GM18858 (cell line): Measurements from ENCODE around the gene TMEM100.
"Not testable (repeated sequence)": the region's sequence is repeated elsewhere in the genome, so short reads cannot be mapped to it uniquely, and the experiment has no call there.

Experiments
- ATAC-seq: cut with Tn5 transposase; IDR thresholded peaks from one replicate; pipeline ENCODE4 v1.9.1; 2021; ENCODE audit not compliant: unreplicated experiment

TMEM100 gene

DNA sequence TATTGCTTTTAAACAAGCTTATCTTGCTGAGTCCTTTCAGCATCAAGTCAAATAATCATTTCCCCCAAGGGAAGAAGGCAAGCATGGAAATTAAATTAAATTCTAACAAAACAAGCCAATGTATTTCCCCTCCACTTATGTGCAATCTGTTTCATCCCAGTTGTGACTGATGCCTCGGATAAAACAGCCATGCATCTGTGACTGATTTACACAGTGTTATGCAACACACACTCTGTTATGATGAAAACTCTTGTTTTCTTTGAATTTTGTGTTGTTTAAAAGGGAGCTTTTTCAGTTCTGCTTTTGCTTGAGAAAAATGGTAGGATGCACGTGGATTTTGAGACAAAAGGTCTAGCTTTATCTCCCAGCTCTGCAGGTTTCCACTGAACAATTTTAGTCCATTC lies 32.6 kb downstream of the TMEM100 start:
- ATAC-seq: no peak

DNA sequence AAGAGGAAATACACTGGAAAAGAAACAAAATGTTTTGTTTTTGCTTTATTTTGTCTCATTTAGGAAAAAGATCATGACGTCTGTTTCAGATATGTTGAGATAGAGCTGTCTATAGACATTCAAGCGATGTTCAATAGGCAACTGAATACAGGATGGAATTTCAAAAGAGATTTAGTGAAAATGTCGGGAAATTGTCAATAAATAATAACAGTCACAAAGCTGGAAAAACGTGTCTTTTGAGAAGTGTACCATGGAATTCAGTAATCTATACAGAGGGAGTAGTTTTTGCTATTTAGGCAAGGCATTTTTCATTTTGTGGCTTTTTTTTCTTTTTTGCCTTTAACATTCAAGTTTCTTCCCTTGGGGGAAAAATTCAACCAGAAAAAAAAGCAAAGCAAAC lies 33.0 kb downstream of the TMEM100 start:
- ATAC-seq: no peak

DNA sequence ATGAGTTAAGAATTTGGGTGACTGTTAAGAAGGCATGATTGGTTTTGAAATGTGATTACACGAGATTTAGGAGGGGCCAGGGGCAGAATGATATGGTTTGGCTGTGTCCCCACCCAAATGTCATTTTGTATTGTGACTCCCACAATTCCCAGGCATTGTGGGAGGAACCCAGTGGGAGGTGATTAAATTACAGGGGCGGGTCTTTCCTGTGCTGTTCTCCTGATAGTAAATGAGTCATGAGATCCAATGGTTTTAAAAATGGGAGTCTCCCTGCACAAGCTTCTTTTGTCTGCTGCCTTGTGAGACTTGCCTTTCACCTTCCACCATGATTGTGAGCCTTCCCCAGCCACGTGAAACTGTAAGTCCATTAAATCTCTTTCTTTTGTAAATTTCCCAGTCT lies 34.6 kb downstream of the TMEM100 start:
- no peak for ATAC-seq

DNA sequence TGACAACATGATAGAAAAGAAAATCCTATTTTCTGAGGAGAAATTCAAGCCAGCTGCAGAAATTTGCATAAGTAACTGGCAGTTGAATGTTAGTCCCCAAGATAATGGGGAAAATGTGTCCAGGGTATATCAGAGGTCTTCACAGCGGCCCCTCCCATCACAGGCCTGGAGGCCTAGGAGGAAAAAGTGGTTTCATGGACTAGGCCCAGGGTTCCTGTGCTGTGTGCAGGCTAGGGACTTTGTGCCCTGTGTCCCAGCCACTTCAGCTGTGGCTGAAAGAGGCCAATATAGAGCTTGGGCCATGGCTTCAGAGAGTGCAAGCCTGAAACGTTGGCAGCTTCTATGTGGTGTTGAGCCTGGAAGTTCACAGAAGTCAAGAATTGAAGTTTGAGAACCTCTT lies 35.6 kb downstream of the TMEM100 start:
- ATAC-seq: no peak

DNA sequence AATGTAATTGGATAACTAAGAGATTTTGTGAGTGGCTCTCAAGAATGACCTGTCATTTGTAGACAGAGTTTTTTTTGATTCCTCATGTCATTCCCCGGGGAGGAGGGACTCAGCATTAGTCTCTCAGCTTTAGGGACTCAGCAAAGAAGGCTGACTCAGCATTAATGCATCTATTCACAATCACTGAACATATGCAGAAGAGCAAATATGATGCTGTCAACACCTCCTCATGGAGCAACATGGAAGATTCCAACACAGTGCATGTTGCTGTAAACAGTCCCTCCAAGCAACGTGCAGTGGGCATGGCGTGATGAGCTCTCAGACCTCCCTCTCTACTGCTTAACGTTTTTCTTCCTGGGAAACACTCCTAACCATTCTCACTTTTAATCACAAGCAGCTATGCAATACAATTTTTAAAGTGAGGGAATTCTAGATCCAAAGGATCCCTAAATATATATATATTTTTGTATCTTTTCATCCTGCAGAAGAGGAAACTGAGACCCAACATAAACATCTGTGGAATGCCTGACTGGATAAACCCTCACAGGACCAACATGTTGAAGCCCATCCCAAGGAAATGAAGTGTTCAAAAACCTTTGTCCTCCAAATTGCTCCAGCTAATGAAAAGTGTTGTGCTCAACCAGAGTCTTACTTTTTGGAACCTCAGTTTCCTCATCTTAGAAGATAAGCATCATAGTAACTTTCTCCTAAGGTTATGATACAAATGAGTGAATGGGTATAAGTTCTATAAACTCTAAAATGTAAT lies 38.9 kb downstream of the TMEM100 start:
- ATAC-seq: no peak

DNA sequence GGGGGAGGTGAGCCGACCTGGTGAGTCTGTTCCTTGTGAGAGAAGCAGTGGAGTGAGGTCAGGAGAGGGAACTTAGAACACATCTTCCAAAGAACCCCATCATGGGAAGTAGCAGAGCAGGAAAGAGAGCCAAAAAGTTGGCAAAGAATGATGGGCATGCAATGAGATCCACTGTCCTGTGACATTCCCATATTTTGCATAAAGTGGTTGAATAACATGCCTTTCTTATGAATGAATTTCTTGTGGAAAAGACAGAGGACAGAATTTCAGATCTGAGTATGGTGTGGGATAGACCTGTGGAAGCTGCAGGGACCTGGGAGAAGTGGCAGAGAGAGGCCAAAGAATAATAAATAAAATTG lies 41.3 kb downstream of the TMEM100 start:
- ATAC-seq: no peak

DNA sequence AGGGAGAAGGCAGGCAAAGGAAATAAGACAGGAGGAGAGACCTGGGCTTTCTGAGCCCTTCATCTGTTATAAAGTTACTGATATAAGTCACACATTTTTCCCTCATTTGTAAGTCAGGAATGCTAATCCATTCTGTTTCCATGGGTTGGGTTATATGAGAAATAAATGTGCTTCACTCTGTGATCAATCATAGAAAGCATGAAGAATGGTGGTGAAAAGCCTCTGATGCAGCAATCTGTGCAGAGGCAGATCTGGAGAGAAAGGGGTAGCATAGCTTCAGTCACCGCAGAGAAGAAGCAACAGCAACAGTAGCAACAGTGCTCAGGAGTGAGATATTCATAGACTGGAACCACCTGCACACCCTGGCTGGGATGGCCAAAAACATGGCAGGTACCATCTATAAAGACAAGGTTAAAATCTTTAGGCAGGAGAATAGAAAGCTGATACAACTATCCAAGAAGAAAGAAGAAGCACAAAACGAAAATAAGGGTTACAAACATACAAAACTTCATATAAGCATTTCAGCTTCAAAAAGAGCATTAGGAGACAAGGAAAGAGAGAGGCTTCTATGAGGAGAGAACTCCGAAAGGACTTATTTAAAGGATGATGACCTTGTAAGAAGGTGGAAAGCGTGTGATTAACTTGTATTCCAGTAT lies 41.9 kb downstream of the TMEM100 start:
- ATAC-seq: no peak

DNA sequence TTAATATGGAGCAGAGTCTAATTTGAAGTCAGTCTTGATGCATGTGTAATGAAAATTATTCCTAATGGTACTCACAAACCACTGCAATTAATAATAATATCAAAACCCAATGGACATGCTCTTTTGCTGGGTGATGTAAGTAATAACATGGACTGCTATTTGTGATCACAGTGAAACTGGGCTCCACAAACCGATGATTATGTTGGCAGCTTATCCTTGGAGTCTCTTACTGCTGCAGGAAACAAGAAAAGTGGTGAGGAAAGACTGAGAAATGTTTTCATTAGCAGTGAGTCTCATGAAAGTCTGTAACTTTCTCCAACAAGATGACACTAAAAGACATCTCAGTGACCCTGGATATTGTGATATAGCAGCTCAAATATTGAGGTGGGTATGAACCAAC lies 45.2 kb downstream of the TMEM100 start:
- ATAC-seq: no peak

DNA sequence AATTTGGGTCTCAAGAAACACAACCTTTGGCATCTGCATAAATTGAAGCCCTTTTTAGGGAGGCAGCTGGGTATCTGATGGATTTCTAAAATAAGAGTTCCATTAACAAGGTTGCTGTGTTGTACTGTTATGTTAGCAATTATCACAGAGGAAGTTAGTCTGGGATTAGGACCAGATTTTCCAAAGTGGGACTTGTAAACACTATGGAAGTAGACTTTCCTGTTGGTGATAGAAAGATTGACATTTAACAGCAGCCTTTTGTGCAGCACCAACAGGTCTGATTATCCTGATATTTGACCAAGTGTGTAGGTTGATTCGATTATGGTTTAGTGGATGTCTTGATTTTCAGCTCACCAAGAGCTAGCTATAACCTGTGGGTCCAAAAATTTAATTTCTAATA lies 46.4 kb downstream of the TMEM100 start:
- ATAC-seq: no peak

DNA sequence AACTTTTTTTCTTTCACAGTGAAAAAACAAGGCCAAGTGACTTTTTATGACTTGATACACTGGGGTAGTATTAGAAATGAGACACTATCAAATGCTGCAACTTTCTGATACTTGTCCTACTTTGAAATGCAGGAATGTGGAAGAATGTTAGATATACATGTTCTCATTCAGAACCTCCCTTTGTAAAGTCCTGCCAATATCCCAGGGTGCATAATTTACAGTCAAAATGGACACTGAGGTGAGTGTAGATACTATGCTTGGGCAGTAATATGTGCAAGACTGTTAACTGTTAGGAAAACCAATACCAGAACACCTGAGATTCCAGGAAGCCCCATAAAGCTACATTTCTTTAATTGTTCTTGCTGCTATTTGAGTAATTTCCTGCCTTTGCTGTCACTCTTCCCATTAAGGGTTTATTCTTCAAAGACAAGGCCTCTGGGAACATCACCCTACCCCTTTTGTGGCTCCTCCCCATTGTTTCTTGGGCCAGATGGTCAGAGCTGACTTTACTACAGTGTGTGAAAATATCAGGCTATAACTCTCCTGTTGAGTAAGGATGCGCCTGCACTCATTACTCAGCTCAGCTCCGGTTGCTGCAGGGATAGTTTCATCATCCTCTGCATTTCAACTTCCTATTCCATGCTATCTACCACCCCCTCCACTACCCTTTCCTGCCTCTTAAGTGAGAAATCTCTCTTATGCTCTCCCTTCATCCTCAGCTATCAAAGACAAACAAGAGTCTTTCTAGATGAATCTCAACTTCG lies 48.7 kb downstream of the TMEM100 start:
- no peak for ATAC-seq

DNA sequence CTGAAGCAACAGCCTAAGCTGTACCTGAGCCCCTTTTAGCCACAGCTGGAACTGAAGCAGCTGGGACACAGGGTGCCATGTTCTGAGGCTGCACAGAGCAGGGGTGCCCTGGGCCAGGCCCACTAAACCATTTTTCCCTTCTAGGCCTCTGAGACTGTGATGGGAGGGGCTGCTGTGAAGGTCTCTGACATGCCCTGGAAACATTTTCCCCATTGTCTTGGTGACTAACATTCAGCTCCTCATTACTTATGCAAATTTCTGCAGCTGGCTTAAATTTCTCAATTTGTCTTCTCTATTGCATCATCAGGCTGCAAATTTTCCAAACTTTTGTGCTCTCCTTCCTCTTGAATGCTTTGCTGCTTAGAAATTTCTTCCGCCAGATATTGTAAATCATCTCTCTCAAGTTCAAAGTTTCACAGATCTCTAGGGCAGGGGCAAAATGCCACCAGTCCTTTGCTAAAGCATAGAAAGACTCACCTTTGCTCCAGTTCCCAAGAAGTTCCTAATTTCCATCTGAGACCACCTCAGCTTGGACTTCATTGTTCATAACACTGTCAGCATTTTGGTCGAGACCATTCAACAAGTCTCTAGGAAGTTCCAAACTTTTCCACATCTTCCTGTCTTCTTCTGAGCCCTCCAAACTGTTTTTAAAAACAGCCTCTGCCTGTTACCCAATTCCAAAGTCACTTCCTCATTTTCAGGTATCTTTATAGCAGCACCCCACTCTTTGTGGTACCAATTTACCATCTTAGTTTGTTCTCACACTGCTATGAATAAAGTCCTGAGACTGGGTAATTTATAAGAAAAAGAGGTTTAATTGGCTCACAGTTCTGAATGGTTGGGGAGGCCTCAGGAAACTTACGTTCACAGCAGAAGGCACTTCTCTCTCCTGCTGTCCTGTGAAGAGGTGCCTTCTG lies 49.8 kb downstream of the TMEM100 start:
- ATAC-seq: no peak

DNA sequence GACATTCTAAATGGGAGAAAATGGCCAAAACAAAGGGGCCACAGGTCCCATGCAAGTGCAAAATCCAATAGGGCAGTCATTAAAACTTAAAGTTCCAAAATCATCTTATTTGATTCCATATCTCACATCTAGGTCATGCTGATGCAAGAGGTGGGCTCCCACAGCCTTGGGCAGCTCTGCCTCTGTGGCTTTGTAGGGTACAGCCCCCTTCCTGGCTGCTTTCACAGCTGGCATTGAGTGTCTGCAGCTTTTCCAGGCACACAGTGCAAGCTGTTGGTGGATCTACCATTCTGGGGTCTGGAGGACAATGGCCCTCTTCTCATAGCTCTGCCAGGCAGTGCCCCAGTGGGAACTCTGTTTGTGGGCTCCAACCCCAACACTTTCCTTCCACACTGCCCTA lies 50.7 kb downstream of the TMEM100 start:
- ATAC-seq: not testable (repeated sequence)
